HG02798 (cell line): ENCODE results near the gene FADS6.
"Not testable (repeated sequence)": the region's sequence is repeated elsewhere in the genome, so short reads cannot be mapped to it uniquely, and the experiment has no call there.

Experiments
- ATAC-seq: cut with Tn5 transposase; IDR thresholded peaks from one replicate; pipeline ENCODE4 v1.9.1; 2021; ENCODE audit warnings: mild to moderate bottlenecking; ENCODE audit not compliant: unreplicated experiment, poor library complexity

Gene FADS6

DNA sequence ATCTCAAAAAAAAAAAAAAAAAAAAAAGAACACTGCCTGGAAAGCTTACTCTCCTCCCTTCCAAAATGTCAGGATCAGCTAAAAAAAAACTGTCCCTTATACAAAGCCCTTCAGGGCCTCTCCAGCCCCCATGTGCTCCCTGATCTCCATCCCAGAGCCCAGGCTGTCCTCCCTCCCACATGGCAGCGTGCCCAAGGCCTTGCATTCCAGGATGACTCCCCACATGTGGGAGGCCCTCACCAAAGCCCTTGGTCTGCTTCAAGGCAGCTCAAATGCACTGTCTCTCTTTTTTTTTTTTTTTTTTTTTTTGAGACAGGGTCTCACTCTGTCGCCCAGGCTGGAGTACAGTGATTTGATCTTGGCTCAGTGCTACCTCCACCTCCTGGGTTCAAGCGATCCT, 22.9 kb downstream of the FADS6 start:
- ATAC-seq, result no peak

- not testable (repeated sequence) for ATAC-seq
These were observed 23.4 kb downstream of the FADS6 start for GRCh38 chr17:74870028-74870427.

GRCh38 chr17:74868908-74869255, 24.6 kb downstream of the FADS6 start:
- ATAC-seq, result no peak

GRCh38 chr17:74868251-74868907, 25.1 kb downstream of the FADS6 start:
- ATAC-seq, result no peak

- no peak for ATAC-seq
These were observed 27.1 kb downstream of the FADS6 start for GRCh38 chr17:74866198-74866835.

DNA sequence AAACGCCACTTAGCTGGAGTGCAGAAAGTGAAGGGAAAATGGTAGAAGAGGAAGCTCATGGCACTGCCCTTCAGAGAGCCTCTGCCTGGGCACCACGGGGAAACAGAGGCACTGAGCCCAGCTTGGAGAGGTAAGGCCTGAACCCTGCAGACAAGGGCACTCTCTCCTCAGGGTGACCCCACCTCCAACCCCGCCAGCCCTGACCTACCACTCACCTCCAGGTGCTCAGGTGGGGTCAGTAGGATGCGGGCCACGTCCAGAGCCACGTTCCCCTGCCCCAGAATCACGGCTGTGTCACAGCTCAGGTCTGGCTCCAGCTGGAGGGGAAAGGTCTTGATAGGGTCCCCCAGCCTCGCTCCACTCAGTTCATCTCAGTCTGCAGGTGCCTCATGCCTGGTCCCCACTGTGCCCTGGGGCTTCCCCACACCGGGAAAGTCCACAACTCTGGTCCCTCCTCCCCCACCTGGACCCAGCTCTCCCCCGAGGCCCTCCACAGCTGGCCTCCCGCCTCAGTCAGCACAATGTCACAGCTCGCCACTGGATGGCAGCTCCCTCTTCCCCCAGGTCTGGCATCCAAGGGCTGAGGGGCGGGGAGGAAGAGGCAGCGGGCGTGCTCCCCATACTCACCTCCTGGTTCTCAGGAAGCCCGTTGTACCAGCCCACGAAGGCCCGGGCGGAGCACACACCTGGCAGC, 27.8 kb downstream of the FADS6 start:
- no peak for ATAC-seq

DNA sequence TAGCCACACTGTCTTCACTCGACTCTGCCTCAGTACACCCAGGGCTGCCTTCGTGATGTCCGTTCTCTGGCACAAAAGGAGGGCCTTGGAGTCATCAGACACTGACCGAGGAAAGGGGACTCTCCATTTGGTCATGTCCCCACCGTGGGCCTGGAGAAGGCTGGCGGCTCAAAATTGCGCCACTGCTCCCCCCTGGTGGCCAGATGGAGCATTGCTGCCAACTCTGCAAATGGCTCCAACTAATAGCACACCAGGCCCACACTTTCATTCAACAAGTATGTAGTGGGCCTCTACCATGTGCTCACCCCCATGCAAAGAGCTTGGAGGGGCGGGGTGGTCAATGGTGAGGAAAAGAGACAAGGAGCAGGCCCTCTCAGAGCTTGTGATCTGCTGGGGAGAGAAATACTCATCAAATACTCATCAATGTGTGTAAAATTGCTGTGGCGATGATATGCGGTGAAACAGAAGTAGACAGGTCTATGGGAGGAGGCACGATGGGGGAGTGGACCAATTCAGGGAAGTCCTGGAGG, 28.5 kb downstream of the FADS6 start:
- no peak for ATAC-seq

GRCh38 chr17:74864297-74864865, 29.1 kb downstream of the FADS6 start:
- no peak for ATAC-seq

GRCh38 chr17:74863420-74864296, 29.8 kb downstream of the FADS6 start:
- no peak for ATAC-seq

GRCh38 chr17:74862919-74863318, 30.5 kb downstream of the FADS6 start:
- no peak for ATAC-seq

- no peak for ATAC-seq
These were observed 31.1 kb downstream of the FADS6 start for GRCh38 chr17:74862108-74862901.

DNA sequence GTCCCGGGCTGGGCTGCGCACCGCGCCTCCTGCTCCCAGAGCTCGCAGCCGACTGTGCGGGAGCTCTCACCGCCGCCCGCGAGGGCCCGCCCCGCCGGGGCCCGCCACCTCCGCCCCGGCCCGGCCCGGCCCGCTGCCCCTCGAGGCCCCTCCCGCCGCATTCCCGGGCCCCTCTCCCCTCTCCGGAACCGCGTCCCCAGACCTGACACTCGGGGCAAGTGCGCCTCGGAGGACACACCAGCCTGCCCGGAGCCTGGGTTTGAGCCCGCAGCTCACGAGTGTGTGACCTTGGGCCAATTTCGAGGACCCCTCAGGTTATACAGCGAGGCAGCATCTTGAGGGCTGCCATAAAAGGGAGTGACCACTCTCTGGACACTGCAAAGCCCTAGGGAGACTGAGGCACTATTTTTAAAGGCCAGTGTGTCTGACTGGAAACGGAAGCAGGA, 31.7 kb downstream of the FADS6 start:
- no peak for ATAC-seq

- no peak for ATAC-seq
These were observed 32.4 kb downstream of the FADS6 start for GRCh38 chr17:74860872-74861661.

DNA sequence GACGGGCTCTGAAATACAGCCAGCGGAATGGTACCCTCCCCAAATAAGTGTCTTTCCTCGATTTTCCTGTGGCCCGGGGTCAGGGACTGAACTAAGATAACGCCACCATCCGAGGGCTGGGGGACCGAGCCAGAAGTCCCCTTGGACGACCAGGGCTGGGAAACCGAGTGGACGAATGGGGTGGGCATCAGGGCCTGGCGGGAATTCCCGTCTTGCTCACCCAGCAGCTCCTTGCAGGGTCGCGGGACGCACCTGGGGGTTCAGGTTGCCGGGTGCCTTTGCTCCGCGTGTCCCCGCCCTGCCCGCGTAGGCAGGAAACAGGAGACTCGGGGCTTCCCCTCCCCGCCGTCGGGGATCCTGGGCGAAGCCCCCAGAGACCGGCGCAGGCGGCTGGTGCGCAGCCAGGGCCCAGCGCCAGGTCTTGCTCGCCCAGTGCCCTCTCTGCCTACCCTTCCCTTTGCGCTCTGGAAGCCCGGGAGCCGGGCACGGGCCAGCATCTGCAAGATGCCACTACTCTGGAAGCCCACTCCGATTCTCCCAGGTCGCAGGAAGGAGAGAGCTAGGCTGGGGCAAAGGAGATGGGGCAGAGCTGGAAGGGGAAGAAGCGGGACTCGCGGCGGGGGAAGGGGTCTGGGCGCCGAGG, 33.1 kb downstream of the FADS6 start:
- ATAC-seq, result no peak

DNA sequence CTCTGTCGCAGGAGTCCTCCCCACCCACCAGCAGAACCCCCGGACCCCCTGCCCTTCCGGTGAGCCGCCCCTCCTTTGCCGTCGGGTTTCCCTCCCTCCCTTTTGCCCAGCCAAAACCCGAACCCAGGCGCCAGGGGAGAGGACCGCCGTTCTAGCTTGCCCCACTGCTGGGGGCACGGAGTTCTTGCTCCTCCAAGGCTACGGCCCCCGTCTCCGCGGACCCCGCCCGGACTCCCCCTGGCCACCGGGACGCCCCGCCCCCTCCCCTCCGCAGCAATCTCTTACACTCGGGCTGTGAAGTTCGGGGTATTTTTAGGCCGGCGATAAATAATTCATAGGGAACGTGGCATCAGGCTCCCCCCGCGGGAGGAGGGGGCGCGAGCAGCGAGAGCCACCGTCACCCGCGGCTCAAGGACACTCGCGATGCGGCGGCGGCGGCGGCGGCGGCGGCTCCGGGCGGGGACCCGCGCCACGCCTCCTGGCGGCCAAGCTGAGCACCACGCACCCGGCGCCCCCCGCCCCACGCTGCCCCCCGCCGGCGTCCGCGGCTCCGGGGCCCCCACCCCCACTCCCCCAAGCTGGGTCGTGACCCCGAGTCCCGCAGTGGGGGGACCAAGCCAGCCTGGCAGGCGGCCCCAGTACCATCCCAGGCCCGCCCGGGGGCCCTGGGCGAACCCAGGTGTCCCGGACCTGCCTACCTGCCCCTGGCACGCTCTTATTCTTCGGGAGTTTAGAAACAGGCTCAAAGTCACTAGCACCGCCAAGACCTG, 33.8 kb downstream of the FADS6 start, which contains the start of gene GRIN2C:
Gene GRIN2C, minus strand, starts transcription at position 427 of the 770 bp plus-strand sequence. CDS start 4,793 bp downstream, outside the sequence.
- ATAC-seq, result no peak

DNA sequence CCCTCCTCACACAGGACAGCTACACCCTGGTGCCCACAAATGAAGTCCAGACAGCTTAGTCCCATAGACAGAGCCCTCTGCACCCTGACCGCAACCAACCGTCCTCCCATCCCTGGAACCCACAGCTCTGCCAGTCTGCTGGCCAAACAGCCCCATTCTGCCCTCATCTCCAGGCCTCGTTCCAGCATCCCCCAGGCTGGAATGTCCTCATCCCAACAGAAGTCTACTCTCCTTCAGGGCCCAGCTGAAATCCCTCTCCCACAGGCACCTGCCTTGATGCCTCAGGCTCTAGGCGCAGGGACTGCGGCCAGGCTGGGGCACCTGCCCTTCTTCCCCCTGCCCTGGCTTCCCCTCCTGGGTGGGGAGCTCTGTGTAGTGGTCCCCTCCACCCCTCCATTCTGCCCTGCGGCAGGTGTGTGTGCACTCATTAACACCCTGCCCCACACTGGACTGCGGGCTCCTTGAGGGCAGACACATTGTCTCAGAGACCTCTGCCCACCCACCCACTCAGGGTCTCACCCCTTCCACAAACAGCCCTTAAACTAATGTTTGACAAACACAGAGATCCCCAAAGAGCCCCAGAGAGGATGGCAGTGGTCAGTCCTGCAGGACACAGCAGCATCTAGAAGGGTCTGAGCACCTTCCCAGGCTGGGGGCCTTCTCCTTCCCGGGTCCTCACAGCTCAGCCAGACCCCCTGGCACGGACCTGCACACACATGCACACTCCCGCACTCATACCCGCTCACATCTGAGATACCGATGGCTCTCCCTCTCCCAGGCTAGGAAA, 34.6 kb downstream of the FADS6 start:
- ATAC-seq, result no peak
